Panc1 (cell line): ENCODE data around the gene CLDN11. TPM values are rescaled to one million over a fixed set of nuclear protein-coding genes. Genes with fewer than 3 reads are reported as not detected.

Experiments
- ATAC-seq: fragments of 200-7000 bp; cut with Tn5 transposase; 2 replicates; pipeline ENCODE4 v1.9.1; 2020; ENCODE audit warnings: mild to moderate bottlenecking, moderate library complexity
- BruUV-seq: library from RNA; stranded (reverse); fragments of 400-500 nt; replicated peaks from 2 replicates; lab custom pipeline; 2021; lab: Mats Ljungman, UMichigan
- CTCF ChIA-PET: fragments of 300-600 bp; sonication (Branson Sonifier 250); formaldehyde crosslinking; loops from one replicate; lab custom pipeline; 2022; ENCODE audit warnings: antibody characterized with exemption; lab: Charles Lee
- POLR2A ChIA-PET: fragments of 300-600 bp; sonication (Branson Sonifier 250); formaldehyde crosslinking; loops from one replicate; lab custom pipeline; 2022; ENCODE audit warnings: antibody characterized with exemption; lab: Charles Lee
- DNase-seq: peaks from one replicate; pipeline ENCODE4 v3.0.0-alpha.2; 2010; ENCODE audit warnings: low read depth, low spot score
- H3K27ac ChIP-seq: 2 replicates; pipeline ENCODE4 v1.5.1; 2011; ENCODE audit warnings: mild to moderate bottlenecking, low read length, inconsistent platforms
- H3K27me3 ChIP-seq: fragments of 200-500 bp; sonication (Bioruptor generic); 2 replicates; pipeline ENCODE4 v1.6.0; 2014; ENCODE audit warnings: low read length, inconsistent platforms; ENCODE audit not compliant: control insufficient read depth, insufficient read depth
- H3K36me3 ChIP-seq: fragments of 200-500 bp; sonication (Bioruptor generic); 2 replicates; pipeline ENCODE4 v1.5.1; 2014; ENCODE audit warnings: inconsistent platforms, mild to moderate bottlenecking, low read length, moderate library complexity; ENCODE audit not compliant: control insufficient read depth, insufficient read depth
- H3K4me1 ChIP-seq: 2 replicates; pipeline ENCODE4 v1.5.1; 2011; ENCODE audit warnings: inconsistent platforms, mild to moderate bottlenecking, low read length, moderate library complexity; ENCODE audit not compliant: control insufficient read depth, insufficient read depth
- H3K4me3 ChIP-seq, 2 experiments: 2 replicates each; pipeline ENCODE4 v1.5.1; 2011 to 2012; ENCODE audit warnings: low read depth in 2 of 2, low read length in 2 of 2, mild to moderate bottlenecking in 2 of 2, inconsistent platforms in 1 of 2, moderate library complexity in 1 of 2
- H3K9me3 ChIP-seq: fragments of 200-500 bp; sonication (Bioruptor generic); 2 replicates; pipeline ENCODE4 v1.5.1; 2014; ENCODE audit warnings: low read depth, mild to moderate bottlenecking, inconsistent platforms, low read length, moderate library complexity; ENCODE audit not compliant: control insufficient read depth, insufficient read depth
- CTCF ChIP-seq: fragments of 450-650 bp; IDR thresholded peaks from 2 replicates; pipeline ENCODE4 v1.5.1; 2017; ENCODE audit warnings: mild to moderate bottlenecking
- POLR2AphosphoS5 ChIP-seq: IDR thresholded peaks from 2 replicates; pipeline ENCODE4 v1.6.1; 2012; ENCODE audit warnings: mild to moderate bottlenecking, low read depth, low read length, moderate library complexity
- REST ChIP-seq, 2 experiments: IDR thresholded peaks; 2 replicates each; pipeline ENCODE4 v1.6.1; 2011 to 2012; ENCODE audit warnings: low read depth in 2 of 2, control low read depth in 1 of 2, low read length in 1 of 2, mild to moderate bottlenecking in 1 of 2, moderate library complexity in 1 of 2; ENCODE audit not compliant: insufficient read depth in 1 of 2
- SIN3A ChIP-seq: IDR thresholded peaks from 2 replicates; pipeline ENCODE4 v1.6.1; 2012; ENCODE audit warnings: low read depth, mild to moderate bottlenecking, low read length, moderate library complexity, borderline replicate concordance; ENCODE audit not compliant: insufficient read depth
- TCF7L2 ChIP-seq: IDR thresholded peaks from 2 replicates; pipeline ENCODE4 v1.6.1; 2011; ENCODE audit warnings: mild to moderate bottlenecking, low read depth, low read length, inconsistent platforms
- in situ Hi-C: cut with HindIII; loops from 2 replicates; pipeline ENCODE4 v1.10.0; 2016; ENCODE audit warnings: low sequenced_read_pairs, low pct_unique_long_range_greater_than_20kb
- intact Hi-C: fragments of 100-400 bp; cut with micrococcal nuclease; formaldehyde crosslinking; loops from one replicate; pipeline ENCODE4 v1.10.0; 2022; ENCODE audit not compliant: unreplicated experiment
- total RNA-seq: library from RNA; stranded (reverse); gene quantifications from one replicate; pipeline ENCODE4 v1.2.1, GENCODE V29; 2021; ENCODE audit not compliant: unreplicated experiment

CLDN11 gene
- total RNA-seq, 1 experiment from 2014 or later = 1.9 TPM

- H3K4me1 ChIP-seq = peaks cover 3% of the 10 kb centered on the region; the same call in 1 of the 2 replicates
- ATAC-seq = no peak
- H3K27ac ChIP-seq = no peak overlapping the region
- POLR2A ChIA-PET = no interaction called here
- no peak overlapping the region for H3K4me3 ChIP-seq
- no TSS peak for BruUV-seq
- intact Hi-C loops (no loop called here), in situ Hi-C loops (no loop called here)
- CTCF ChIA-PET = no interaction called here
- DNase-seq = no peak
- no peaks in the 10 kb centered on the region for H3K9me3 ChIP-seq
- TF ChIP-seq TCF7L2 (no peak), POLR2AphosphoS5 (no peak), REST (IDR thresholded peaks at IDR 0.05; ENCODE audit: insufficient read depth in 1 of 2, low read depth in 2 of 2, low read length in 1 of 2) (no peak), SIN3A (no peak), CTCF (no peak)
- no peaks in the 10 kb centered on the region for H3K36me3 ChIP-seq
- H3K27me3 ChIP-seq = no peaks in the 10 kb centered on the region; the same call in 1 of the 2 replicates
Observed at GRCh38 chr3:170475092-170475685, 56.5 kb downstream of the CLDN11 start.

- H3K4me1 ChIP-seq = no peaks in the 10 kb centered on the region
- ATAC-seq (no peak), DNase-seq (no peak)
- H3K9me3 ChIP-seq = no peaks in the 10 kb centered on the region
- POLR2A ChIA-PET = no interaction called here
- in situ Hi-C loops (no loop called here), intact Hi-C loops (no loop called here)
- H3K36me3 ChIP-seq = no peaks in the 10 kb centered on the region
- CTCF ChIA-PET = no interaction called here
- no TSS peak for BruUV-seq
- H3K27ac ChIP-seq = no peak overlapping the region
- no peak overlapping the region for H3K4me3 ChIP-seq
- no peaks in the 10 kb centered on the region; the same call in 1 of the 2 replicates for H3K27me3 ChIP-seq
- TF ChIP-seq TCF7L2 (no peak), SIN3A (no peak), CTCF (no peak), POLR2AphosphoS5 (no peak), REST (IDR thresholded peaks at IDR 0.05; ENCODE audit: insufficient read depth in 1 of 2, low read depth in 2 of 2, low read length in 1 of 2) (no peak)
Observed at GRCh38 chr3:170476291-170476690, 57.6 kb downstream of the CLDN11 start.
